ENCODE measurements around the gene CTNNA2.

DNA sequence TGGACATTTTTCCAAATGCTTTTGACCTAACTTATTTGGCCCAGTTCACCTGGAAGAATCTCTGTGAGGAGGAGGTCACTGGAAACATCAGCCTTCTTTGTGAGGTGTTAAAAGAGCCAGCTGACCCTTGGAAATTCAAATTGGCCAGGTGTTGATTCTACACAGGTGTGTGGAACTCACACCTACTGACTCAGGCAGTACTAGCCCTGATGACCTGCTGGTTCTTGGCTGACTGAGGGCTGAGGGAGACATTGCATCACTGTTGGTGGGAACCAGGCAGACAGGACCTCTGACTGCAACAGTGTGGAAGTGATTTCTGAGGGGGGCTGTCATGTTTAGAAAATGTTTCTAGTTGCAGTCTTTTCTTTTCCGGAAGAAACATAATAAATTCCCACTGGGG is 1033.9 kb downstream of the CTNNA2 start:
- TF ChIP-seq, protein P1, sequence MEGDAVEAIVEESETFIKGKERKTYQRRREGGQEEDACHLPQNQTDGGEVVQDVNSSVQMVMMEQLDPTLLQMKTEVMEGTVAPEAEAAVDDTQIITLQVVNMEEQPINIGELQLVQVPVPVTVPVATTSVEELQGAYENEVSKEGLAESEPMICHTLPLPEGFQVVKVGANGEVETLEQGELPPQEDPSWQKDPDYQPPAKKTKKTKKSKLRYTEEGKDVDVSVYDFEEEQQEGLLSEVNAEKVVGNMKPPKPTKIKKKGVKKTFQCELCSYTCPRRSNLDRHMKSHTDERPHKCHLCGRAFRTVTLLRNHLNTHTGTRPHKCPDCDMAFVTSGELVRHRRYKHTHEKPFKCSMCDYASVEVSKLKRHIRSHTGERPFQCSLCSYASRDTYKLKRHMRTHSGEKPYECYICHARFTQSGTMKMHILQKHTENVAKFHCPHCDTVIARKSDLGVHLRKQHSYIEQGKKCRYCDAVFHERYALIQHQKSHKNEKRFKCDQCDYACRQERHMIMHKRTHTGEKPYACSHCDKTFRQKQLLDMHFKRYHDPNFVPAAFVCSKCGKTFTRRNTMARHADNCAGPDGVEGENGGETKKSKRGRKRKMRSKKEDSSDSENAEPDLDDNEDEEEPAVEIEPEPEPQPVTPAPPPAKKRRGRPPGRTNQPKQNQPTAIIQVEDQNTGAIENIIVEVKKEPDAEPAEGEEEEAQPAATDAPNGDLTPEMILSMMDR (IDR thresholded peaks at IDR 0.05), result no peak
- TF ChIP-seq POLR2A (IDR thresholded peaks at IDR 0.05), result no peak

All from right lobe of liver (tissue), 4 donors.